Measurements from ENCODE around the gene ZNF341.

DNA sequence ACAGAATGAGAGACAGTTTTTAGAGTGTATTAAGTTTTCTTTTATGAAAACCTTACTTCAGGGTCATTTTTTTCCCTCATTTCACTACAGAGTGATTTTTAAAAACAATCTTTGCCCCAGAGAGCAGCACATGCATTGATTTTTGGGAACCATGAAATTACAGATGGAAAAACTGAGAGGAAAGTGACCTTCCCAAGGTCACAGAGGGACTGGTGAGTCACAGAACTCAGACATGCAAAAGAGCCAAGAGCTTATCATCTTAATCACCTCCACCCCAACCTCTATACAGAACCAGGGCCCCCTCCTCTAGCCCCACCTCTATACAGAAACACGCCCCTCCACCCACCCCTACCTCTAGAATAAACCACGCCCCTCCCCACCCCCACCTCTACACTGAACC is 22.4 kb upstream of the ZNF341 start:
- TF ChIP-seq EP300 (IDR thresholded peaks at IDR 0.05): no peak
- TF ChIP-seq, protein P1, sequence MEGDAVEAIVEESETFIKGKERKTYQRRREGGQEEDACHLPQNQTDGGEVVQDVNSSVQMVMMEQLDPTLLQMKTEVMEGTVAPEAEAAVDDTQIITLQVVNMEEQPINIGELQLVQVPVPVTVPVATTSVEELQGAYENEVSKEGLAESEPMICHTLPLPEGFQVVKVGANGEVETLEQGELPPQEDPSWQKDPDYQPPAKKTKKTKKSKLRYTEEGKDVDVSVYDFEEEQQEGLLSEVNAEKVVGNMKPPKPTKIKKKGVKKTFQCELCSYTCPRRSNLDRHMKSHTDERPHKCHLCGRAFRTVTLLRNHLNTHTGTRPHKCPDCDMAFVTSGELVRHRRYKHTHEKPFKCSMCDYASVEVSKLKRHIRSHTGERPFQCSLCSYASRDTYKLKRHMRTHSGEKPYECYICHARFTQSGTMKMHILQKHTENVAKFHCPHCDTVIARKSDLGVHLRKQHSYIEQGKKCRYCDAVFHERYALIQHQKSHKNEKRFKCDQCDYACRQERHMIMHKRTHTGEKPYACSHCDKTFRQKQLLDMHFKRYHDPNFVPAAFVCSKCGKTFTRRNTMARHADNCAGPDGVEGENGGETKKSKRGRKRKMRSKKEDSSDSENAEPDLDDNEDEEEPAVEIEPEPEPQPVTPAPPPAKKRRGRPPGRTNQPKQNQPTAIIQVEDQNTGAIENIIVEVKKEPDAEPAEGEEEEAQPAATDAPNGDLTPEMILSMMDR (IDR thresholded peaks at IDR 0.05): no peak
